Measurements from ENCODE around the gene PRKAG2. TPM values are rescaled to one million over a fixed set of nuclear protein-coding genes. Genes with fewer than 3 reads are reported as not detected.

PRKAG2 gene
- total RNA-seq, 1 experiment from 2014 or later: 23.9 TPM

DNA sequence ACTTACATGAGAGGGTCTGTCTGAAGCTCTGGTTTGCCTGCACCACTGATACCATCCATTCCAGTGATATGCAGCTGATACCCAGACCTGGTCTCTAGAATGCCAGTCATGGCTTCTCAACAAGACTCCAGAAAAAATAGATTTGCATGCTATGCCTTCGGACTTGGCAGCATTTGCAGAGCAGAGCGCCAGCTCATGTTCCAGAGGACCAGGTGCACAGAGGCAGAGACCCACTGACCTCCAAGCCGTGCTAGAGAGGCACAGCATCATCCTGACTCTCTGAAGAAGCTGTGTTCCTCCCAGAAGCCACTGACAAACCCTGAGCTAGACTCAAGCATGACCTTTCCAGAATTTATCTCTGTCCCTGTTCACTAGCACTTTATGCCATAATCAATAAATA, 6.9 kb upstream of the PRKAG2 start:
- no peak overlapping the region for H3K27ac ChIP-seq (ENCODE audit: low read length)
- TF ChIP-seq EZH2 (IDR thresholded peaks at IDR 0.05; ENCODE audit: low read length, unreplicated experiment) (no peak), EZH2phosphoT487 (IDR thresholded peaks at IDR 0.05; ENCODE audit: borderline replicate concordance, low read length) (no peak)
- TF ChIP-seq, protein P1, sequence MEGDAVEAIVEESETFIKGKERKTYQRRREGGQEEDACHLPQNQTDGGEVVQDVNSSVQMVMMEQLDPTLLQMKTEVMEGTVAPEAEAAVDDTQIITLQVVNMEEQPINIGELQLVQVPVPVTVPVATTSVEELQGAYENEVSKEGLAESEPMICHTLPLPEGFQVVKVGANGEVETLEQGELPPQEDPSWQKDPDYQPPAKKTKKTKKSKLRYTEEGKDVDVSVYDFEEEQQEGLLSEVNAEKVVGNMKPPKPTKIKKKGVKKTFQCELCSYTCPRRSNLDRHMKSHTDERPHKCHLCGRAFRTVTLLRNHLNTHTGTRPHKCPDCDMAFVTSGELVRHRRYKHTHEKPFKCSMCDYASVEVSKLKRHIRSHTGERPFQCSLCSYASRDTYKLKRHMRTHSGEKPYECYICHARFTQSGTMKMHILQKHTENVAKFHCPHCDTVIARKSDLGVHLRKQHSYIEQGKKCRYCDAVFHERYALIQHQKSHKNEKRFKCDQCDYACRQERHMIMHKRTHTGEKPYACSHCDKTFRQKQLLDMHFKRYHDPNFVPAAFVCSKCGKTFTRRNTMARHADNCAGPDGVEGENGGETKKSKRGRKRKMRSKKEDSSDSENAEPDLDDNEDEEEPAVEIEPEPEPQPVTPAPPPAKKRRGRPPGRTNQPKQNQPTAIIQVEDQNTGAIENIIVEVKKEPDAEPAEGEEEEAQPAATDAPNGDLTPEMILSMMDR (conservative IDR thresholded peaks at IDR 0.05; ENCODE audit: low read depth, low read length): no peak
- H3K4me1 ChIP-seq (ENCODE audit: insufficient read depth, low read length): no peaks in the 10 kb centered on the region
- ChIA-PET POLR2A (ENCODE audit: unreplicated experiment) (no interaction called here), CTCF (no interaction called here)
- H4K20me1 ChIP-seq (ENCODE audit: low read length): no peaks in the 10 kb centered on the region
- H3K79me2 ChIP-seq (ENCODE audit: low read length): no peaks in the 10 kb centered on the region
- H3K9me2 ChIP-seq (replicated peaks; ENCODE audit: low read length): no peaks in the 10 kb centered on the region
- H2AFZ ChIP-seq (ENCODE audit: low read length): no peak overlapping the region
- no peaks in the 10 kb centered on the region for H3K36me3 ChIP-seq (ENCODE audit: low read depth, low read length)
- H3K9ac ChIP-seq (ENCODE audit: low read length): no peak overlapping the region
- DNase-seq (no peak), ATAC-seq (no peak)
- no peak overlapping the region for H3K4me2 ChIP-seq (ENCODE audit: low read length)
- H3K9me3 ChIP-seq (ENCODE audit: low read length): no peaks in the 10 kb centered on the region
- no peak overlapping the region for H3K4me3 ChIP-seq (ENCODE audit: low read length)
- H3F3A ChIP-seq (ENCODE audit: low read length, unreplicated experiment): no peaks in the 10 kb centered on the region
- intact Hi-C loops (cut with micrococcal nuclease): no loop called here
- no TSS peak for BruUV-seq (replicated peaks)
- H3K27me3 ChIP-seq (ENCODE audit: low read length): peaks cover 41% of the 10 kb centered on the region

DNA sequence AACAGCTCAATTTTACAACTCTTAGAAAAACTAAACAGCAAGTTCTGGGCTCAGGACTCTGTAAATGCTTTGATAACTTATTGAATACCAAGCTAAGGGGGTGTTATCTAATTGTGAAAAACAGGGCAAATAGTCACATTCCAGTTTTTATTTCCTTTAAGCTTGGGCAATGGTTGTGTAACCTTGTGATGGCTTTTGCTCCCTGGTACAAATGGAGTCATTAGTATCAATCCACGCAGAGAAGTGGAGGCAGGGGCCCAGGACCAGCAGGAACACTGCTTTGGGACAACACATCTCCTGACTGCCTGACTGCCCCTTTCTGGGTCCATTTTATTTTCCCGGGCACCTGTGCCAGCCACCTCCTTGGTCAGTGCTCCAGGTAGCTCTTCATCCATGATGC, 5.8 kb upstream of the PRKAG2 start:
- Histone ChIP-seq H3K27ac (ENCODE audit: low read length) (no peak overlapping the region), H2AFZ (ENCODE audit: low read length) (no peak overlapping the region), H3K9me2 (replicated peaks; ENCODE audit: low read length) (no peaks in the 10 kb centered on the region), H3K79me2 (ENCODE audit: low read length) (no peaks in the 10 kb centered on the region), H3K4me3 (ENCODE audit: low read length) (no peak overlapping the region), H3K9me3 (ENCODE audit: low read length) (no peaks in the 10 kb centered on the region), H3K4me2 (ENCODE audit: low read length) (no peak overlapping the region), H3K9ac (ENCODE audit: low read length) (no peak overlapping the region), H3K36me3 (ENCODE audit: low read depth, low read length) (no peaks in the 10 kb centered on the region), H3K4me1 (ENCODE audit: insufficient read depth, low read length) (no peaks in the 10 kb centered on the region), H4K20me1 (ENCODE audit: low read length) (no peaks in the 10 kb centered on the region), H3F3A (ENCODE audit: low read length, unreplicated experiment) (no peaks in the 10 kb centered on the region), H3K27me3 (ENCODE audit: low read length) (peaks cover 53% of the 10 kb centered on the region)
- ATAC-seq (no peak), DNase-seq (no peak)
- no peak for TF ChIP-seq EZH2phosphoT487 (IDR thresholded peaks at IDR 0.05; ENCODE audit: borderline replicate concordance, low read length)
- CTCF ChIA-PET: no interaction called here
- intact Hi-C loops (cut with micrococcal nuclease): no loop called here
- POLR2A ChIA-PET (ENCODE audit: unreplicated experiment): no interaction called here
- no TSS peak for BruUV-seq (replicated peaks)

DNA sequence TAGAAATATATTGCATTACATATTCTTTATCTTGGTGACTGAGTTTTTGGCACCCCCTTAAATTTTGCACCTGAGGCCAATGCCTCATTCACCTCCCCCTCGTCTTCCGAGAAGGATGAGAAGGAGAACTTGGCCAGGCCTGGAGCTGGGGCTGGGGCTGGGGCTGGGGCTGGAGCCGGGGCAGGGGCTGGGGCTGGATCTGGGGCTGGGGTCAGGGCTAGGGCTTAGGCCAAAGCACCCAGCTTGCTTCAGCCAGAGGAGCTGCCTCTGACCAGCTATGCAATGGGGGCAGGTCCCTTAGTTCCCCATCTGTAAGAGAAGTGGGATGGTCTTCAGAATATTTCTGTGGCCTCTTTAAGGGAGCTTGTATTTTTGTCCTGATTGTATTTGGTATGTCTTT, 3.8 kb upstream of the PRKAG2 start:
- ChIA-PET POLR2A (ENCODE audit: unreplicated experiment) (no interaction called here), CTCF (no interaction called here)
- Histone ChIP-seq H3K4me2 (ENCODE audit: low read length) (no peak overlapping the region), H3F3A (ENCODE audit: low read length, unreplicated experiment) (no peaks in the 10 kb centered on the region), H3K9ac (ENCODE audit: low read length) (no peak overlapping the region), H3K36me3 (ENCODE audit: low read depth, low read length) (no peaks in the 10 kb centered on the region), H3K27me3 (ENCODE audit: low read length) (peaks cover 53% of the 10 kb centered on the region), H3K27ac (ENCODE audit: low read length) (no peak overlapping the region), H3K4me3 (ENCODE audit: low read length) (no peak overlapping the region), H3K79me2 (ENCODE audit: low read length) (no peaks in the 10 kb centered on the region), H3K9me3 (ENCODE audit: low read length) (no peaks in the 10 kb centered on the region), H2AFZ (ENCODE audit: low read length) (no peak overlapping the region), H3K9me2 (replicated peaks; ENCODE audit: low read length) (no peaks in the 10 kb centered on the region), H4K20me1 (ENCODE audit: low read length) (no peaks in the 10 kb centered on the region), H3K4me1 (ENCODE audit: insufficient read depth, low read length) (peaks cover 9% of the 10 kb centered on the region; the same call in 1 of the 2 replicates)
- intact Hi-C loops (cut with micrococcal nuclease): no loop called here
- no peak for DNase-seq
- ATAC-seq: no peak
- BruUV-seq (replicated peaks): no TSS peak
- TF ChIP-seq, protein P1 (conservative IDR thresholded peaks at IDR 0.05; ENCODE audit: low read depth, low read length): no peak
- no peak for TF ChIP-seq EZH2phosphoT487 (IDR thresholded peaks at IDR 0.05; ENCODE audit: borderline replicate concordance, low read length)

Measured in PC-3 (cell line).